HFF-Myc (cell line): ENCODE results near the gene AFF3.

Source experiments
- DNase-seq: peaks from one replicate; pipeline ENCODE4 v3.0.0-alpha.2; 2011; ENCODE audit warnings: low read depth; ENCODE audit errors: extremely low read depth
- H3K4me3 ChIP-seq: replicated peaks from 2 replicates; pipeline ENCODE4 v1.5.1; 2011; ENCODE audit warnings: low read depth, mild to moderate bottlenecking, control low read depth, low read length
- TF ChIP-seq, protein P1 (sequence below): IDR thresholded peaks from 2 replicates; pipeline ENCODE4 v1.5.1; 2012; ENCODE audit warnings: mild to moderate bottlenecking, low read depth, low read length, control low read depth; ENCODE audit errors: missing control alignments

AFF3 gene

DNA sequence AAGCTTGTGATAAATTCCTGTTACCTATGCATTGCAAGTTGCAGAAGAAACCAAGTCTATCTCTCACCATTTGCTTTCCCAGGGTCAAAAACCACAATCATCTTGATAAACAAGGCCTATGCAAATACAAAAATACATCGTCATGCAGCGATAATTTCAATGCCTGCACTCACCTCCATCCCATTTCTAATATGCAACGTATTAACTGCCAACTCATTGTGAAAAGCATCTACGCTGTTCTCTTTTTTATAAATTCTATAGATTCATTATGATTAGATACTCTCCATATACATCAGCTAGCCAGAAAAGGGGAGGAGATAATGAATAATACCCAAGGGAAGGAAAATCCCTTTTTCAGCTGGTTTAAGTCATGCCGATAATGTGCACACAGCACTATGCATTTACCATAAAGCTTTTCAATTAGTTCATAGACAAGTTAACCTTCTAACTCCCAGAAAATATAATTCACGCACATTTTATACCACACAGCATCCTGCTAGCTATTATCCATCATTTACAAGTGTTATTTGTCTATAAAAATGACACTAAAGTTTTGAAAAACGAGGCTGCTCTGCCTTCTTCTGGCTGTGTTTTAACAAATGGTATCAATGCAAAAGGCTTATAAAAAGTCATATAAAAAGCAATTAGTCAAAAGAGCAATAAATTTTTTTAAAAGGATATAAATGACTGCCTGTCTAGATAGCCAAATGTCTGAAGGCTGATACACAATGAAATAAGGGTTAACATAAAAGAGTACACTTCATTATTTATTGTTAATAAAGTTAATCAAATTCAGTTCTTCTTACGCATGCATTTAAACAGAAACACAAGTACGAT is 77.6 kb downstream of the AFF3 start:
- no peak for DNase-seq
- no peak overlapping the region for H3K4me3 ChIP-seq
- TF ChIP-seq, protein P1, sequence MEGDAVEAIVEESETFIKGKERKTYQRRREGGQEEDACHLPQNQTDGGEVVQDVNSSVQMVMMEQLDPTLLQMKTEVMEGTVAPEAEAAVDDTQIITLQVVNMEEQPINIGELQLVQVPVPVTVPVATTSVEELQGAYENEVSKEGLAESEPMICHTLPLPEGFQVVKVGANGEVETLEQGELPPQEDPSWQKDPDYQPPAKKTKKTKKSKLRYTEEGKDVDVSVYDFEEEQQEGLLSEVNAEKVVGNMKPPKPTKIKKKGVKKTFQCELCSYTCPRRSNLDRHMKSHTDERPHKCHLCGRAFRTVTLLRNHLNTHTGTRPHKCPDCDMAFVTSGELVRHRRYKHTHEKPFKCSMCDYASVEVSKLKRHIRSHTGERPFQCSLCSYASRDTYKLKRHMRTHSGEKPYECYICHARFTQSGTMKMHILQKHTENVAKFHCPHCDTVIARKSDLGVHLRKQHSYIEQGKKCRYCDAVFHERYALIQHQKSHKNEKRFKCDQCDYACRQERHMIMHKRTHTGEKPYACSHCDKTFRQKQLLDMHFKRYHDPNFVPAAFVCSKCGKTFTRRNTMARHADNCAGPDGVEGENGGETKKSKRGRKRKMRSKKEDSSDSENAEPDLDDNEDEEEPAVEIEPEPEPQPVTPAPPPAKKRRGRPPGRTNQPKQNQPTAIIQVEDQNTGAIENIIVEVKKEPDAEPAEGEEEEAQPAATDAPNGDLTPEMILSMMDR: no peak

DNA sequence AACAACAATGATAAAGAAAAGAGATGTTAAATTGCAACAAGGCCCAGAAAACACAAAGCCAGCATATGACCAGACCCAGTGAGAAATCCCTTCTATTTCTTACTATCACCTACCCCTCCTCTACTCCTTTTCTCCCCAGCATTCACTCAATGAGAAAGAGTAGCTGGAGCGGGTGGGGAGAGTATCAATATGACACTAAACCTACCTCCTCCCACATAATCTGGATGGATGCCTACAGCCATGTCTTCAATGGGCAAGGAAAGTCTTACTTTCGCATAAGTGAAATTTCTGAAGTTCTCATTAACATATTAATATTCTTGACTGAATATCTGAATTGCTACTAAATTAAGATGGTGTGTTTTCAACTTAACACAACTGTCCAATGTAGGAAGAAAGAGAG is 78.2 kb downstream of the AFF3 start:
- no peak for DNase-seq
- TF ChIP-seq, protein P1: no peak
- no peak overlapping the region for H3K4me3 ChIP-seq

DNA sequence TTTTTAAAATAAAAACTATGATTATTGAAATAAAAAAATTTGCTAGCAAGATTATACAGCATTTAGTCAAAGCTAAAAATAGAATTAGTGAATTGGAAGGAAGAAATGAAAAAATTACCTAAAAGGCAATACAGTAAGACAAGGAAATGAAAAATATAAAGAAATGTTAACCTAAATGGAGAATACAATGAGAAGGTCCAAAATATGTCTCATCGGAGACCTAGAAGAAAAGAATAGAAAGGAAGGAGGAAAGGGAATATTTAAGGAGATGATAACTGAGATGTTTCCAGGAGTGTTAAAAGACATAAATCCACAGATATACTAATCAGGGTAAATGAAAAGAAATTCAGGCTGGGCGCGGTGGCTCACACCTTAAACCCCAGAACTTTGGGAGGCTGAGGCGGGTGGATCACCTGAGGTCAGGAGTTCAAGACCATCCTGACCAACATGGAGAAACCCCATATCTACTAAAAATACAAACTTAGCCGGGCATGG is 78.9 kb downstream of the AFF3 start:
- TF ChIP-seq, protein P1: no peak
- DNase-seq: no peak
- no peak overlapping the region for H3K4me3 ChIP-seq

DNA sequence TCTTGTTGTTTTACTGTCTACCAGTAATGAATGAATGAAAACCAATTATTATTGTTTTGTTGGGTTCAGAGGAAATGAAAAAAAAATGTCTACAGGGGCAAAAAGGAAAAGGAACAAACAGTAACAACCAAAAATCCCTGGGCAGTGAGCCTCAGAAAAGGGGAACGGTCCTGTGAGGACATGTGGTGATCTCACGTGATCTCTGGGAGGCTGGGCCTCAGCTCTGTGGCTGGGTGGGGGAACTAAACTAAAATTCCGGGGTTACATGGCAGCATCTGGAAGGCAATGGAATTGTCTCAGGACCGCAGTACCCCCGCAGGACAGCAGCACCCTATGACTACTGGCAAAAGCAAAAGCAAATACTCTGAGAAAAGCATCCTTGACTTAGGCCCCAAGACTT is 80.1 kb downstream of the AFF3 start:
- no peak for DNase-seq
- no peak overlapping the region for H3K4me3 ChIP-seq
- TF ChIP-seq, protein P1: no peak

DNA sequence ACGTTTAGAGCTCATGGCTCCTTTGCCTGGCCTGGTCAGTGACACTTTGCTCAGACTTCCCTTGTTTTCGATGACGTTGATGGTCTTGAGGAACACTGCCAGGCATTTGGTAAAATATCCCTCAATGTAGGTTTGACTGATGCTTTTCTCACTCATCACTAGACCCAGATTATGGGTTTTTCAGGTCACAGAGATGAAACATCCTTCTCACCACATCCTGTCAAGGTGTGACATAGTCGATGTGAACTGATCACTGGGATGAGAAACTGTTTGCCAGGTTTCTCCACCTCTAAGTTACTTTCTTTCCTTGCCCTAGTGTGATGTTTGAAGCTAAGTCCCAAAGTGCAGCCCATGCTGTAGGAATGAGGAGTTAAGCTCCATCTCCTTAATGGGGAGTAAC is 81.5 kb downstream of the AFF3 start:
- TF ChIP-seq, protein P1: no peak

DNA sequence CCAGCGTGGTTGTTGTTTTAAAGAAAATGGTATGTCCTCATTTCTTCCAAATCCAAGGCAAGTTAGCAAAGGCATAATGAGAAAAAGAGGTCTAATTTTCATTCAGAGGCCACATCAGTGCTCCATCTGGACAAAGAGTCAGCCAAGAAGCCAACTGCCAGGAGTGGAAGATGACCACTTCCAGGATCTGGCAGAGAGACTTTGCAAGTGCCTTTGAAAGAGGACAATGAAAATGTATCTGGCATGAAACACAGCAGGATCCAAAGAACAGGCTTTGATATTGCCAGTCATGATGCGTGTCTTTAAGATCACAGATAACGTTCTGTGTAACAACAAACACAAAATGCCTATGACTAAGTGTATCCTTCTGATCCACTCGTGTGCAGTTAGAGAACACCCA is 82.8 kb downstream of the AFF3 start:
- TF ChIP-seq, protein P1: no peak

More for the DNA sequence above, 81.5 kb downstream of the AFF3 start:
- H3K4me3 ChIP-seq: no peak overlapping the region
- no peak for DNase-seq

More for the DNA sequence above, 82.8 kb downstream of the AFF3 start:
- H3K4me3 ChIP-seq: no peak overlapping the region
- no peak for DNase-seq
